Astrocyte of the hippocampus (primary cell): Measurements from ENCODE around the gene TMEM132E.
"Not testable (repeated sequence)": the region's sequence is repeated elsewhere in the genome, so short reads cannot be mapped to it uniquely, and the experiment has no call there.

Experiments used
- DNase-seq: peaks from one replicate; pipeline ENCODE4 v3.0.0; 2011; ENCODE audit warnings: low read depth, low spot score

TMEM132E gene

GRCh38 chr17:34579017-34579946 is at the start of gene TMEM132E:
Gene TMEM132E (plus strand): TSS chr17:34579582. CDS start chr17:34581077, 1,495 bp downstream.
- DNase-seq = peak; percentile 50

GRCh38 chr17:34530918-34531317 is 48.5 kb upstream of the TMEM132E start:
- DNase-seq = no peak

- no peak for DNase-seq
These were observed 46.9 kb upstream of the TMEM132E start for GRCh38 chr17:34532281-34533065.

- no peak for DNase-seq
These were observed 45.4 kb upstream of the TMEM132E start for GRCh38 chr17:34533806-34534527.

- no peak for DNase-seq
These were observed 41.9 kb upstream of the TMEM132E start for GRCh38 chr17:34537445-34537844.

GRCh38 chr17:34538582-34538981 is 40.8 kb upstream of the TMEM132E start:
- not testable (repeated sequence) for DNase-seq

GRCh38 chr17:34539881-34540280 is 39.5 kb upstream of the TMEM132E start:
- DNase-seq = no peak

GRCh38 chr17:34542700-34543336 is 36.6 kb upstream of the TMEM132E start:
- peak; percentile 30 for DNase-seq

- no peak for DNase-seq
These were observed 31.8 kb upstream of the TMEM132E start for GRCh38 chr17:34547453-34548063.

- no peak for DNase-seq
These were observed 29.4 kb upstream of the TMEM132E start for GRCh38 chr17:34549966-34550365.

GRCh38 chr17:34553907-34554306 is 25.5 kb upstream of the TMEM132E start:
- no peak for DNase-seq

GRCh38 chr17:34556384-34556783 is 23.0 kb upstream of the TMEM132E start:
- peak; percentile 27 for DNase-seq

- no peak for DNase-seq
These were observed 22.5 kb upstream of the TMEM132E start for GRCh38 chr17:34556931-34557330.

- DNase-seq = no peak
These were observed 18.1 kb upstream of the TMEM132E start for GRCh38 chr17:34561328-34561727.

- peak; percentile 4 for DNase-seq
These were observed 17.0 kb upstream of the TMEM132E start for GRCh38 chr17:34562387-34562786.

- no peak for DNase-seq
These were observed 13.7 kb upstream of the TMEM132E start for GRCh38 chr17:34565713-34566112.

- DNase-seq = no peak
These were observed 13.2 kb upstream of the TMEM132E start for GRCh38 chr17:34566201-34566600.

GRCh38 chr17:34566873-34567272 is 12.5 kb upstream of the TMEM132E start:
- DNase-seq = no peak

GRCh38 chr17:34567691-34568465 is 11.5 kb upstream of the TMEM132E start:
- DNase-seq = no peak

GRCh38 chr17:34568953-34569352 is 10.4 kb upstream of the TMEM132E start:
- no peak for DNase-seq
